K562 (cell line): Measurements from ENCODE around the gene USP48. TPM values are rescaled to one million over a fixed set of nuclear protein-coding genes. Genes with fewer than 3 reads are reported as not detected.

Experiments used
- CEBPB ChIP-seq: fragments of 450-650 bp; IDR thresholded peaks from 2 replicates; pipeline ENCODE4 v1.6.1; 2016; ENCODE audit warnings: missing genetic modification characterization, missing compliant biosample characterization
- CREM ChIP-seq: IDR thresholded peaks from 2 replicates; pipeline ENCODE4 v1.6.1; 2014; ENCODE audit warnings: antibody characterized with exemption, low read depth
- EP300 ChIP-seq: IDR thresholded peaks from 2 replicates; pipeline ENCODE4 v1.6.1; 2012; ENCODE audit warnings: low read length, improper control_type of control experiment
- ETV1 ChIP-seq: fragments of 450-650 bp; conservative IDR thresholded peaks from 2 replicates; pipeline ENCODE4 v1.6.1; 2016; ENCODE audit warnings: missing genetic modification characterization, control low read depth, low read depth, missing compliant biosample characterization
- ILF3 ChIP-seq: fragments of 450-650 bp; IDR thresholded peaks from 2 replicates; pipeline ENCODE4 v1.6.1; 2018; ENCODE audit warnings: antibody characterized with exemption, mild to moderate bottlenecking, moderate library complexity, borderline replicate concordance
- JUN ChIP-seq, 2 experiments: sonication (generic) in 1 of 2; formaldehyde crosslinking in 1 of 2; IDR thresholded peaks; 2 replicates each; pipeline versions ENCODE4 v1.6.1 to v1.8.0; 2012 to 2022; ENCODE audit warnings: borderline replicate concordance in 2 of 2, mild to moderate bottlenecking in 2 of 2, improper control_type of control experiment in 1 of 2, low read depth in 1 of 2, low read length in 1 of 2, missing genetic modification reagents in 1 of 2
- MNT ChIP-seq, 2 experiments: fragments of 450-650 bp; conservative IDR thresholded peaks; 2 replicates each; pipeline ENCODE4 v1.6.1; 2017; ENCODE audit warnings: mild to moderate bottlenecking in 2 of 2, moderate library complexity in 2 of 2
- MTF1 ChIP-seq: fragments of 250-450 bp; sonication (Bioruptor Pico); IDR thresholded peaks from 2 replicates; pipeline ENCODE4 v1.9.0; 2021; ENCODE audit warnings: moderate library complexity, mild to moderate bottlenecking, inconsistent platforms, borderline replicate concordance
- PHF8 ChIP-seq: fragments of 200-600 bp; sonication (generic); IDR thresholded peaks from 2 replicates; pipeline ENCODE4 v1.6.1; 2012; ENCODE audit warnings: mixed run types, mild to moderate bottlenecking, inconsistent platforms, low read length, moderate library complexity, borderline replicate concordance
- POLR2G ChIP-seq: fragments of 200-400 bp; formaldehyde crosslinking; IDR thresholded peaks from 2 replicates; pipeline ENCODE4 v1.6.1; 2017; ENCODE audit warnings: low read depth, mild to moderate bottlenecking, antibody characterized with exemption, low read length, moderate library complexity
- RERE ChIP-seq: sonication (generic); formaldehyde crosslinking; IDR thresholded peaks from 2 replicates; pipeline ENCODE4 v1.8.0; 2023; ENCODE audit warnings: missing genetic modification reagents, mild to moderate bottlenecking, borderline replicate concordance
- SMAD2 ChIP-seq: fragments of 150-350 bp; IDR thresholded peaks from 2 replicates; pipeline ENCODE4 v1.6.1; 2014; ENCODE audit warnings: low read depth, mild to moderate bottlenecking, low read length
- SMC3 ChIP-seq: conservative IDR thresholded peaks from 2 replicates; pipeline ENCODE4 v1.6.1; 2011; ENCODE audit warnings: low read depth, low read length, improper control_type of control experiment; ENCODE audit not compliant: insufficient read depth
- SNRNP70 ChIP-seq: fragments of 200-400 bp; formaldehyde crosslinking; optimal IDR thresholded peaks from 2 replicates; pipeline ENCODE3; 2017; ENCODE audit warnings: low read depth, low read length
- ZNF507 ChIP-seq: conservative IDR thresholded peaks from 2 replicates; pipeline ENCODE4 v1.6.1; 2017; ENCODE audit warnings: missing genetic modification characterization, missing compliant biosample characterization
- ZNF583 ChIP-seq: fragments of 250-450 bp; sonication (Bioruptor Pico); IDR thresholded peaks from 2 replicates; pipeline ENCODE4 v1.4.0; 2020
- polyA plus RNA-seq, 8 experiments: library from polyadenylated mRNA; depleted of rRNA in 4 of 8; stranded (reverse) in 5 of 8; unstranded in 3 of 8; fragments of >200 nt; fragmentation: Nextera tagmentation in 2 of 8; fragmentation: Illumina TruSeq in 1 of 8; extraction: Ambion mirVana in 2 of 8; extraction: Trizol in 1 of 8; gene quantifications; 2 replicates each; pipeline versions ENCODE4 v1.2.1 to v1.2.3, GENCODE V29; 2011 to 2014; ENCODE audit warnings: inconsistent platforms in 1 of 8, missing spikeins in 1 of 8
- total RNA-seq, 7 experiments: library from RNA; depleted of rRNA in 6 of 7; stranded (reverse); fragments of >200 nt in 6 of 7; fragmentation: Illumina TruSeq in 2 of 7; extraction: Trizol in 2 of 7; gene quantifications; 2 replicates each; pipeline versions ENCODE4 v1.2.1 to v1.2.3, GENCODE V29; 2011 to 2021; ENCODE audit warnings: low replicate concordance in 1 of 7
- TF ChIP-seq, protein P1 (sequence below): IDR thresholded peaks from 2 replicates; pipeline ENCODE4 v1.6.1; 2011; ENCODE audit warnings: borderline replicate concordance, low read depth, mild to moderate bottlenecking, moderate library complexity, low read length; ENCODE audit not compliant: insufficient read depth, poor library complexity, severe bottlenecking

The USP48 gene
- total and polyA plus RNA-seq, 9 of the 15 experiments (the other 6 are each of a cell fraction or from before 2014, with no cell fraction given): 23.3 to 123 (median 106) TPM

DNA sequence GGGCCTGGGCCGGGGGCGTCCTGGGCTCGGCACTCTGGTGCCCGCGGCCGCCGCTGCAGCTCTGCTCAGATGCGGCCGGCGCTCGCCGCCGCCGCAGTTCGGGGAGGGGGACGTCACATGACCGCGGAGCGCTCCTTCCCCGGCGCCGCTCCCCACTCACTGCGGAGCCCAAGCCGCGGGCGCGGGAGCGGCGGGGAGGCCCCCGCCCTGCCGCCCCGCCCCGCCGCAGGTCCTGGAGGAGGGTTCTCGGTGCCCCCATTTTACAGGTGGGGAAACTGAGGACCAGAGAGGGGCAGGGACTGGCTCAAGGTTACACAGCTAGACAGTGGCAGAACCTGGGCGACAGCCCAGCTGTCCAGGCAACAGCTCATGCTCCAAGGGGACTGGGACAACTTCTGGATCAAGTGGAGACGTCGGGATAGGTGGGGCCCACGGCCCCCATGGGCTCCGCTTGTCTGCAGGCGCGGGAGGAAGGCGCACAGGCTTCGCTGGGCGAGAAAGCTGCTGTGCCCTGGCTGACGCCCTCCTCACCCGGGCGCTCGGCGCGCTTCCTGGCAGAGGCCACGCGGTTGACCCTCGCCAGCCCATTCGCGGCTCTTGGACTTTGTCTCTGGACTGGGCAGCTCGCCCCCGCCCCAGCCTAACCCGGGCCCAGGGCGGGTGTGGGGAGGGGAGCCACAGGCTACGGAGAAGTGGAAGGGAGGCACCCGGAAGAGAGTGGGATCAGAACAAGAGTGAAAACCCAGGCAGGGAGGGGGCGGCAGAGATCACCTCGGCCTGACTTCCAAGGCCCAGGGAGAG, 113.5 kb downstream of the USP48 start, which contains the start of gene RAP1GAP (continued):
- TF ChIP-seq, protein P1, sequence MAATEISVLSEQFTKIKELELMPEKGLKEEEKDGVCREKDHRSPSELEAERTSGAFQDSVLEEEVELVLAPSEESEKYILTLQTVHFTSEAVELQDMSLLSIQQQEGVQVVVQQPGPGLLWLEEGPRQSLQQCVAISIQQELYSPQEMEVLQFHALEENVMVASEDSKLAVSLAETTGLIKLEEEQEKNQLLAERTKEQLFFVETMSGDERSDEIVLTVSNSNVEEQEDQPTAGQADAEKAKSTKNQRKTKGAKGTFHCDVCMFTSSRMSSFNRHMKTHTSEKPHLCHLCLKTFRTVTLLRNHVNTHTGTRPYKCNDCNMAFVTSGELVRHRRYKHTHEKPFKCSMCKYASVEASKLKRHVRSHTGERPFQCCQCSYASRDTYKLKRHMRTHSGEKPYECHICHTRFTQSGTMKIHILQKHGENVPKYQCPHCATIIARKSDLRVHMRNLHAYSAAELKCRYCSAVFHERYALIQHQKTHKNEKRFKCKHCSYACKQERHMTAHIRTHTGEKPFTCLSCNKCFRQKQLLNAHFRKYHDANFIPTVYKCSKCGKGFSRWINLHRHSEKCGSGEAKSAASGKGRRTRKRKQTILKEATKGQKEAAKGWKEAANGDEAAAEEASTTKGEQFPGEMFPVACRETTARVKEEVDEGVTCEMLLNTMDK: peak; percentile 6
- TF ChIP-seq ILF3: 0 out of 2 replicates have a peak, but pooled peaks have one; percentile 32
- 0 out of 2 replicates have a peak, but pooled peaks have one; percentile 5 for TF ChIP-seq SMC3
- TF ChIP-seq MNT (conservative IDR thresholded peaks at IDR 0.05): peak in 1 of 2 experiments; percentile 57; a peak in 2 of 4 replicates
- TF ChIP-seq PHF8: peak; percentile 66; the same call in 1 of the 2 replicates
- no peak for TF ChIP-seq MTF1
- peak; percentile 28; the same call in 1 of the 2 replicates for TF ChIP-seq CREM
- TF ChIP-seq POLR2G: peak; percentile 85
- no peak for TF ChIP-seq SNRNP70
- TF ChIP-seq ZNF507: no peak
- 0 out of 2 replicates have a peak, but pooled peaks have one; percentile 27 for TF ChIP-seq ZNF583 (CRISPR knock-in tag)
- no peak for TF ChIP-seq JUN (IDR thresholded peaks at IDR 0.05; ENCODE audit: borderline replicate concordance, low read depth, low read length)
- TF ChIP-seq JUN (CRISPR knock-in tag; IDR thresholded peaks at IDR 0.05; ENCODE audit: borderline replicate concordance): 0 out of 2 replicates have a peak, but pooled peaks have one; percentile 39
- 0 out of 2 replicates have a peak, but pooled peaks have one; percentile 33 for TF ChIP-seq ETV1 (tag)
- no peak; the same call in 1 of the 2 replicates for TF ChIP-seq RERE (CRISPR knock-in tag)
- TF ChIP-seq CEBPB (tag): no peak
- TF ChIP-seq SMAD2: no peak
- no peak for TF ChIP-seq EP300
